HUDEP-2 (cell line): ENCODE results near the gene GPAT2.
"Not testable (repeated sequence)": the region's sequence is repeated elsewhere in the genome, so short reads cannot be mapped to it uniquely, and the experiment has no call there.

Experiments used
- DNase-seq, 76 experiments: peaks; one replicate each; lab custom pipeline; 2025; ENCODE audit not compliant: unreplicated experiment in 76 of 76; lab: John Stamatoyannopoulos, UW

GPAT2 gene

GRCh38 chr2:96065954-96066353, 31.2 kb upstream of the GPAT2 start:
- not testable (repeated sequence) for DNase-seq

- no peak for DNase-seq
Observed at GRCh38 chr2:96065381-96065930, 30.7 kb upstream of the GPAT2 start.

- not testable (repeated sequence) for DNase-seq
Observed at GRCh38 chr2:96064760-96065159, 30.0 kb upstream of the GPAT2 start.

GRCh38 chr2:96064047-96064675, 29.4 kb upstream of the GPAT2 start:
- DNase-seq: not testable (repeated sequence)

GRCh38 chr2:96063116-96063899, 28.6 kb upstream of the GPAT2 start:
- not testable (repeated sequence) for DNase-seq

GRCh38 chr2:96062483-96062882, 27.8 kb upstream of the GPAT2 start:
- DNase-seq: not testable (repeated sequence)

GRCh38 chr2:96061901-96062300, 27.2 kb upstream of the GPAT2 start:
- DNase-seq: not testable (repeated sequence)

- DNase-seq: not testable (repeated sequence)
Observed at GRCh38 chr2:96061197-96061817, 26.6 kb upstream of the GPAT2 start.

- not testable (repeated sequence) for DNase-seq
Observed at GRCh38 chr2:96060325-96060724, 25.6 kb upstream of the GPAT2 start.

GRCh38 chr2:96059443-96059842, 24.7 kb upstream of the GPAT2 start:
- DNase-seq: not testable (repeated sequence)

- not testable (repeated sequence) for DNase-seq
Observed at GRCh38 chr2:96055830-96056229, 21.1 kb upstream of the GPAT2 start.

- not testable (repeated sequence) for DNase-seq
Observed at GRCh38 chr2:96054537-96054936, 19.8 kb upstream of the GPAT2 start.

- DNase-seq: not testable (repeated sequence)
Observed at GRCh38 chr2:96053385-96053784, 18.7 kb upstream of the GPAT2 start.

- not testable (repeated sequence) for DNase-seq
Observed at GRCh38 chr2:96052632-96053031, 17.9 kb upstream of the GPAT2 start.

- not testable (repeated sequence) for DNase-seq
Observed at GRCh38 chr2:96049917-96050262, 15.2 kb upstream of the GPAT2 start.

GRCh38 chr2:96049049-96049916, 14.6 kb upstream of the GPAT2 start:
- not testable (repeated sequence) for DNase-seq

GRCh38 chr2:96035554-96035953, 838 bp upstream of the GPAT2 start:
- not testable (repeated sequence) for DNase-seq

- not testable (repeated sequence) for DNase-seq
Observed at GRCh38 chr2:96033997-96034396, 719 bp downstream of the GPAT2 start.

GRCh38 chr2:96027725-96028325, 6.9 kb downstream of the GPAT2 start:
- not testable (repeated sequence) for DNase-seq

- not testable (repeated sequence) for DNase-seq
Observed at GRCh38 chr2:96025755-96026154, 9.0 kb downstream of the GPAT2 start.
